ENCODE measurements around the gene CCDC92. TPM values are rescaled to one million over a fixed set of nuclear protein-coding genes. Genes with fewer than 3 reads are reported as not detected.
A peak's percentile ranks its signal among the peaks of the same experiment; 100 is the strongest.
"Not testable (repeated sequence)": the region's sequence is repeated elsewhere in the genome, so short reads cannot be mapped to it uniquely, and the experiment has no call there.

The CCDC92 gene
- total RNA-seq, 4 donors from 2014 or later = 6.5 to 17.1 (median 10.6) TPM

- no peaks in the 10 kb centered on the region for H3K4me1 ChIP-seq
- WGBS = 92% methylated on average over 14 of the region's 15 CpGs
Observed at GRCh38 chr12:123950476-123951349, 21.9 kb downstream of the CCDC92 start.

GRCh38 chr12:123949770-123950165 lies 22.9 kb downstream of the CCDC92 start:
- H3K27ac ChIP-seq = no peak overlapping the region
- 96% methylated on average over 15 of the region's 15 CpGs for WGBS
- H3K36me3 ChIP-seq = peaks cover 9% of the 10 kb centered on the region
- peak in 1 of 2 donors; percentile 63 for DNase-seq (ENCODE audit: low spot score in 2 of 2)
- H3K4me1 ChIP-seq = no peaks in the 10 kb centered on the region
- no peaks in the 10 kb centered on the region for H3K9me3 ChIP-seq
- H3K27me3 ChIP-seq = no peaks in the 10 kb centered on the region
- TF ChIP-seq CTCF (IDR thresholded peaks at IDR 0.05) (no peak), POLR2A (IDR thresholded peaks at IDR 0.05) (no peak), POLR2AphosphoS5 (IDR thresholded peaks at IDR 0.05) (no peak), EP300 (IDR thresholded peaks at IDR 0.05) (no peak)
- no peak overlapping the region for H3K4me3 ChIP-seq

More at GRCh38 chr12:123950476-123951349, 21.9 kb downstream of the CCDC92 start:
- Histone ChIP-seq H3K27me3 (no peaks in the 10 kb centered on the region), H3K9me3 (no peaks in the 10 kb centered on the region), H3K27ac (no peak overlapping the region), H3K4me3 (no peak overlapping the region), H3K36me3 (peaks cover under 1% of the 10 kb centered on the region)
- TF ChIP-seq EP300 (IDR thresholded peaks at IDR 0.05) (no peak), POLR2AphosphoS5 (IDR thresholded peaks at IDR 0.05) (no peak)
- no peak for DNase-seq (ENCODE audit: low spot score in 2 of 2)

- TF ChIP-seq EP300 (IDR thresholded peaks at IDR 0.05) (no peak), POLR2AphosphoS5 (IDR thresholded peaks at IDR 0.05) (no peak), CTCF (IDR thresholded peaks at IDR 0.05) (no peak), POLR2A (IDR thresholded peaks at IDR 0.05) (no peak)
- WGBS = 89% methylated on average over 19 of the region's 19 CpGs
- peak in 1 of 2 donors; percentile 41 for DNase-seq (ENCODE audit: low spot score in 2 of 2)
- no peaks in the 10 kb centered on the region for H3K9me3 ChIP-seq
- peaks cover 15% of the 10 kb centered on the region for H3K36me3 ChIP-seq
- no peak overlapping the region for H3K4me3 ChIP-seq
- no peak overlapping the region for H3K27ac ChIP-seq
- H3K27me3 ChIP-seq = no peaks in the 10 kb centered on the region
- no peaks in the 10 kb centered on the region for H3K4me1 ChIP-seq
Observed at GRCh38 chr12:123948796-123949769, 23.5 kb downstream of the CCDC92 start.

- Histone ChIP-seq H3K4me1 (no peaks in the 10 kb centered on the region), H3K36me3 (peaks cover 21% of the 10 kb centered on the region), H3K9me3 (no peaks in the 10 kb centered on the region), H3K27ac (no peak overlapping the region), H3K27me3 (no peaks in the 10 kb centered on the region), H3K4me3 (no peak overlapping the region)
- 94% methylated on average over 11 of the region's 11 CpGs for WGBS
- no peak for DNase-seq (ENCODE audit: low spot score in 2 of 2)
- TF ChIP-seq EP300 (IDR thresholded peaks at IDR 0.05) = no peak
- TF ChIP-seq POLR2AphosphoS5 (IDR thresholded peaks at IDR 0.05) = no peak
- TF ChIP-seq CTCF (IDR thresholded peaks at IDR 0.05) = no peak
- no peak for TF ChIP-seq POLR2A (IDR thresholded peaks at IDR 0.05)
Observed at GRCh38 chr12:123948401-123948795, 24.2 kb downstream of the CCDC92 start.

- 96% methylated on average over 7 of the region's 7 CpGs for WGBS
- not testable (repeated sequence) for H3K27ac ChIP-seq; H3K4me1 ChIP-seq; H3K27me3 ChIP-seq; H3K9me3 ChIP-seq; H3K4me3 ChIP-seq; DNase-seq (ENCODE audit: low spot score in 2 of 2)
- H3K36me3 ChIP-seq = peaks cover 29% of the 10 kb centered on the region
Observed at GRCh38 chr12:123947531-123947930, 25.1 kb downstream of the CCDC92 start.

GRCh38 chr12:123946516-123947505 lies 25.8 kb downstream of the CCDC92 start:
- 98% methylated on average over 23 of the region's 35 CpGs for WGBS
- H3K4me1 ChIP-seq; H3K27ac ChIP-seq; H3K4me3 ChIP-seq; H3K9me3 ChIP-seq; H3K27me3 ChIP-seq; DNase-seq (ENCODE audit: low spot score in 2 of 2): not testable (repeated sequence)
- H3K36me3 ChIP-seq = peaks cover 36% of the 10 kb centered on the region

All from suprapubic skin (tissue), 4 donors.